Vagina (tissue), 2 donors: Measurements from ENCODE around the gene KLF6.

Experiments used
- CTCF ChIP-seq, 3 experiments: fragments of 450-650 bp in 2 of 3; fragments of 200-600 bp in 1 of 3; sonication (generic) in 1 of 3; IDR thresholded peaks; one replicate each; pipeline ENCODE4 v1.5.1; 2017 to 2019; ENCODE audit warnings: antibody characterized with exemption in 3 of 3, mild to moderate bottlenecking in 2 of 3, moderate library complexity in 2 of 3
- POLR2A ChIP-seq, 2 donors: fragments of 450-650 bp; IDR thresholded peaks; one replicate each; pipeline ENCODE4 v1.6.1; 2017; ENCODE audit warnings: antibody characterized with exemption in 2 of 2, mild to moderate bottlenecking in 2 of 2, moderate library complexity in 2 of 2
- POLR2AphosphoS5 ChIP-seq, 2 donors: sonication (generic); formaldehyde crosslinking; IDR thresholded peaks; one replicate each; pipeline ENCODE4 v1.9.0; 2017; ENCODE audit warnings: antibody characterized with exemption in 2 of 2, mild to moderate bottlenecking in 2 of 2, low read depth in 1 of 2; ENCODE audit not compliant: insufficient read depth in 1 of 2

GRCh38 chr10:3822541-3823330, 37.7 kb upstream of the KLF6 start:
- no peak for TF ChIP-seq CTCF (IDR thresholded peaks at IDR 0.05)
- TF ChIP-seq POLR2A (IDR thresholded peaks at IDR 0.05), result no peak
- TF ChIP-seq POLR2AphosphoS5 (IDR thresholded peaks at IDR 0.05; ENCODE audit: insufficient read depth in 1 of 2, low read depth in 1 of 2), result no peak
